GM10266 (cell line): ENCODE measurements around the gene IREB2.
"Not testable (repeated sequence)": the region's sequence is repeated elsewhere in the genome, so short reads cannot be mapped to it uniquely, and the experiment has no call there.

Experiments
- DNase-seq: peaks from one replicate; pipeline ENCODE4 v3.0.0; 2012; ENCODE audit errors: extremely low spot score
- TF ChIP-seq, protein P1 (sequence below): IDR thresholded peaks from 2 replicates; pipeline ENCODE4 v1.5.1; 2012; ENCODE audit warnings: mild to moderate bottlenecking, low read depth; ENCODE audit not compliant: control insufficient read depth, insufficient read depth; ENCODE audit errors: missing control alignments

Gene IREB2

DNA sequence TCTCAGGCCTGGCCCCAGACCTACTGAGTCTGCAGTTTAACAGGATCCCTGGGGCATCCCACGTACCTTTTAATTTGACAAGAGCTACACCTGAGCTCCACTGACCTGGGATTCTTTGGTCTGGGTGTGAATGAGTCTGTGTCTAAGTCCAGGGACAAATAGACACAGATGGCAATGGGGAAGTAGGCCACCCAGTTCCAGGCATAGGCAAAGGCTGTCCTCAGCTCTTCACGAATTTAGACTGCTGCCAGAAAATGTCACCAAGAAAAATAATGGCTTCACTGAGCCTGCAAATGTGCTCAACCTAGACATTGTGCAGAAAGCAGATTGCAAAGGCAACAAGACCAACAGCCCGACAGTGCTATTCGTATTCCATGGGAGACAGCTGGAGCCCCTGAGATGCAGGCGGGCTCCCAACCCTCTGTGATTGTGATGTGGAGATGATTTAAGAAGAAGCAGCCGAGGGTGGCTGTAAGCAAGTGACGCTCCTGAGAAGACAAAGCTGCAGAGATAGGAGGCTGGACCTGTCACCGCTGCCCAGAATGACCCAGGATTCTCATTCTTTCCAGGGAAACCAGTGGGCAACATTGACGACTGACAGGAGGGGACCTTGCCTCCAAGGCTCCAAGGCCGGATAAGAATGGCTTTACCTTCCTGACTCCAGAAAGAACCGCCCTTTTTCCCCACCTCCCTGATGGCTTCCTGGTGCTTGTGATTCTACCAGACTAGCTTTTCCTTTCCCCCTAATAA lies 39.8 kb upstream of the IREB2 start:
- DNase-seq: no peak
- TF ChIP-seq, protein P1, sequence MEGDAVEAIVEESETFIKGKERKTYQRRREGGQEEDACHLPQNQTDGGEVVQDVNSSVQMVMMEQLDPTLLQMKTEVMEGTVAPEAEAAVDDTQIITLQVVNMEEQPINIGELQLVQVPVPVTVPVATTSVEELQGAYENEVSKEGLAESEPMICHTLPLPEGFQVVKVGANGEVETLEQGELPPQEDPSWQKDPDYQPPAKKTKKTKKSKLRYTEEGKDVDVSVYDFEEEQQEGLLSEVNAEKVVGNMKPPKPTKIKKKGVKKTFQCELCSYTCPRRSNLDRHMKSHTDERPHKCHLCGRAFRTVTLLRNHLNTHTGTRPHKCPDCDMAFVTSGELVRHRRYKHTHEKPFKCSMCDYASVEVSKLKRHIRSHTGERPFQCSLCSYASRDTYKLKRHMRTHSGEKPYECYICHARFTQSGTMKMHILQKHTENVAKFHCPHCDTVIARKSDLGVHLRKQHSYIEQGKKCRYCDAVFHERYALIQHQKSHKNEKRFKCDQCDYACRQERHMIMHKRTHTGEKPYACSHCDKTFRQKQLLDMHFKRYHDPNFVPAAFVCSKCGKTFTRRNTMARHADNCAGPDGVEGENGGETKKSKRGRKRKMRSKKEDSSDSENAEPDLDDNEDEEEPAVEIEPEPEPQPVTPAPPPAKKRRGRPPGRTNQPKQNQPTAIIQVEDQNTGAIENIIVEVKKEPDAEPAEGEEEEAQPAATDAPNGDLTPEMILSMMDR: no peak

GRCh38 chr15:78399091-78399490 lies 38.9 kb upstream of the IREB2 start:
- no peak for DNase-seq
- TF ChIP-seq, protein P1: no peak

DNA sequence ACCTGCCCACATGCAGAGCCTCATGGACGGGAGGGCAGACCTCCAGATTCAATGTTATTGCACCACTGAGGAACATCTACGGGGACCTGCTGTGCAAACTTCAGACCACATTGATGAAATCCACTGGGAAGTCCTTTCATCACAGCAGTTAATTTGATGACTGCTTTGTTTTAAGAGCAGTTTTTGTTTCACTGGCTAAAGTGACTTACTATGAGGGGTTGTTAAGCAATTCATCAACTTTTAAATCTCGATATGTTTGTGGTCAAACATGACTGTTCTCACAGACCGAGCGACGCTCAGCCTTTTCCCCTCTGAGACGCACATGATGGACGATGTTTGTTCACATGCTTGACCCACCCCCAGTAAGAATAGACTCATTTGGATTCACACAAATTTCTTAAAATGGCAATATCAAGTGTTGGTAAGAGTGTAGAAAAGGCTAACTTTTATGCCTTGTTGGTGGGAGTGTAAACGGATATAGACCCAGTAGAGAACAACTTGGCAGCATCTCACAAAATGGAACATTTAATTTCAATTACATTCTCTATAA lies 35.9 kb upstream of the IREB2 start:
- DNase-seq: no peak
- TF ChIP-seq, protein P1: no peak

DNA sequence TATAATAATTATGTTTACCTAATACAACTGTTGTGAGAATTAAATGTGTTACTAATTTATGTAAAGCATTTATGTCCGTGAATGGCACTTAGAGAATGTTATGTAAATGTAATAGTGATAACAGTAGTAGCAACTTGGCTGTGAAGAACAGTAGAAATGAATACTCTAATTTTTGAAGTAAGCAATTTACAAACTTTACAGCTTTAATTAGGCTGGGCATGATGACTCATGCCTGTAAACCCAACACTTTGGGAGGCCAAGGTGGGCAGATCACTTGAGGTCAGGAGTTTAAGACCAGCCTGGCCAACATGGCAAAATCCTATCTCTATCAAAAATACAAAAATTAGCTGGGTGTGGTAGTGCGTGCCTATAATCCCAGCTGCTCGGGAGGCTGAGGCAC lies 33.9 kb upstream of the IREB2 start:
- no peak for DNase-seq
- TF ChIP-seq, protein P1: no peak

DNA sequence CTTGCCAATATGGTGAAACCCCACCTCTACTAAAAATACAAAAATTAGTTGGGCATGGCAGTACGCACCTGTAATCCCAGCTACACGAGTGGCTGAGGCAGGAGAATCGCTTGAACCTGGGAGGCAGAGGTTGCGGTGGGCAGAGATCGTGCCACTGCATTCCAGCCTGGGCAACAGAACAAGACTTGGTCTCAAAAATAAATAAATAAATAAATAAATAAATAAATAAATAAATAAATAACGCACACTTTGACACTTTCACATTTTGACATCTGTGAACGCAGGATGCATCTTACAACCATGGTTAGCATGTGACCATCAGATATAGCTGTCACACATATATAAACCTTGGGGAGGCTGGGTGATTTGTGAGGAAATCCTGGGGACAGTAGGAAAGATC lies 33.2 kb upstream of the IREB2 start:
- not testable (repeated sequence) for DNase-seq

- DNase-seq: no peak
These were observed 32.6 kb upstream of the IREB2 start for GRCh38 chr15:78405336-78405924.

GRCh38 chr15:78406016-78406585 lies 31.9 kb upstream of the IREB2 start:
- no peak for DNase-seq
- TF ChIP-seq, protein P1: no peak

More at GRCh38 chr15:78405336-78405924, 32.6 kb upstream of the IREB2 start:
- TF ChIP-seq, protein P1: no peak
